NCI-H69 (cell line): ENCODE results near the gene CDH4.
A peak's percentile ranks its signal among the peaks of the same experiment; 100 is the strongest.

ENCODE experiments used
- DNase-seq: peaks from one replicate; lab custom pipeline; 2025; lab: John Stamatoyannopoulos, UW

Gene CDH4

DNA sequence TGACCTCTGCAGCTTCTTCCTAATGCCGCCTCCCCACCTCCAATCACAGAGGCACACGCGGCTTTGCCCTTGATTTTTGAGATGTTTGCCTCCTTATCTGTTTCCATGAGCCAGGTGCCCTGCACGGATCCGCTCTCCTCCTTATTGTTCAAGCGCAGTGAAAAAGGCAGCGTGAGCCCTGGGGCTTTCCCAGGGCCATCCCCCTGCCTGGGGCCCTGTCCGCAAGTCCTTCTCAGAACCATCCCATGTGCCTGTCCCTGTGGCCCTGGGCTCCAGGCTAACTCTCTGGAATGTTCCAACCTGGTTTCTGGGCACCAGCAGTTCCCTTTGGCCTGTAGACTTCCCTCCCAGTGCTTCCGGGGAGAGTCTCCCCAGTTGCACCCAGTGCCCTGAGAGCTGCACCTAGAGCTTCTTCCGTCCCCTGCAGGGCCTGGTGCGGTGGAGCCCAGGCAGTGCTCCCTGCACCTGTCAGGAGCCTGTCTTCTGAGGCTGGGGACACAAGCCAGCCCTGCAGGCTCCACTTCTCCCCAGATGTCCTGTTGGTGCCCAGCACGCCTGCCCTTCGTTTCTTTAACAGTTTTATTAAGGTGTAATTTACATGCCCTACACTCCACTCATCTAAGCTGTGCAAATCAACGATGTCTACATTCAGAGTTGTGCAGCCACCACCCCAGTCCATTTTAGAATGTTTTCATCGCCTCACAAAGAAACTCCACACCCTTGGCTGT, 330.3 kb downstream of the CDH4 start:
- DNase-seq: no peak

DNA sequence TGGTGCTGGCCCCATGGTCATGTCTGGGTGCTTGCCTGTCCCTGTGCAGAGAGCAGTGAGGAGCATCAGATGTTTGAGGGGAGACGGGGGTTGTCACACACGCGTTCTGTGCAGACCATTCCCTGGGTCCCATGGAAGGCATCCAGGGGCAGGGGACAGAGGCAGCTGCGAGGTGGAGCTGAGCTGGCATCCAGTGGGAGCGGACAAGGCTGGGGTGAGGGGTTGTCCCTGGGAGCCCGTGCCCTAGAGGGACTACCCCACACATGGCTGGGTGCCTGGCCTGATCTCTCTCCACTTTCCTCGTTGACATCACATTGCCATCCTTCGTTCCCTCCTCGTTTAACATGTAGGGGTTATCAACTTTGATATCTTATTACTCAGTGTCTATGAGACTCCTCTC, 331.3 kb downstream of the CDH4 start:
- no peak for DNase-seq

DNA sequence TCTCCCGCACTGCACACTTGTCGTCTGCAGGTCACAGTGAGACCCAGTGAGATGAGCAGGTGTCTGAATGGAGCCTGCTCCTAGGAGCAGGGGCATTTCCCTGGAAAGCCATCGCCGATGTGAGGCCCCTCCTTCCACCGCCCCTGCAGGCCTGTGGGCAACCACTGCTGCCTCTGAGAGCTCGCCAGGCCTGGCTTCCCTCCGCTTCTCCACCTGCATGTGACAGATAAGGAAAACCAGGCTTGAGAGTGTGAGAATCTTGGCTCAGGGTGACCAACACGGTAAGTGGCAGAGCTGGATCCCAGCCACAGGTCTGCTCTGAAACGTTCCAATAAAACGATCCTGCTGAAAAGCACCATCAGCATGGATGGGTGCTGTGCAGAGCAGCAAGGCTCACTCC, 332.8 kb downstream of the CDH4 start:
- no peak for DNase-seq

DNA sequence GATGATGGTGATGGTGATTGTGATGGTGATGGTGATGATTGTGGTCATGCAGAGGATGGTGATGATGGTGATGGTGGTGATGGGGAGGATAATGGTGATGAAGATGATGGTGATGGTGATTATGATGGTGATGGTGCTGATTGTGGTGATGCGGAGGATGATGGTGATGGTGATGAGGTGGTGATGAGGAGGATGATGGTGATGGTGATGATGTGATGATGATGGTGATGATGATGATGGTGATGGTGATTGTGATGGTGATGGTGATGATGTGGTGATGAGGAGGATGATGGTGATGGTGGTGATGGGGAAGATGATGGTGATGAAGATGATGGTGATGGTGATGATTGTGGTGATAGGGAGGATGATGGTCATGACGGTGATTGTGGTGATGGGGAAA, 333.7 kb downstream of the CDH4 start:
- DNase-seq: no peak

- no peak for DNase-seq
These were observed 335.0 kb downstream of the CDH4 start for GRCh38 chr20:61587036-61587435.

DNA sequence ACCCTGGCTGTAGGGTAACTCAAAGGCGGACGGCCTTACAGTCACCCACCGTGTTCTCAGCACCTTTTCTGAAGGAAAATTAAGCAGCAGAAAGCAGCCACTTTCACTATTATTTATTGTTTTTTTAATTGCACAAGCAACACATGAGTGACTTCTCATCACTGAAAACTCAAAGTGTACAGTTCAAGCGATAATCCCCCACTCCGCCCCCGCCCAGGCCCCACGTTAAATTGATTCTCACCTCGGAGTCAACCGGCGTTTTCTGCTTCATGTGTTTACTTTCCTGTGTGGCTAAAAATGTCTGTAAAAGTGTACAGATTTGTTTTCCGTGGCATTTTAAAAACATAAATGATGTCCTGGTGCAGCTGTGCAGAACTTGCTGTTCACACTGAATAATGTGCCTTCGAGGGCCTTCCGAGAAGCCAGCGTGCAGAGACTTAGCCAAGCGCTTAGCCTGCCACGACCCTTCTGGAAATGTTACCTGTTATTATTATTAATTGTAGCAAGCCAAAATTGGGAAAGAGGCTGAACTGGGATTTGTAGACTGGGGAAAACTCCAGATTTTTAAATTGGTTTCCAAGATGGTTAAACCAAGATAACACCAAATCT, 335.7 kb downstream of the CDH4 start:
- no peak for DNase-seq

DNA sequence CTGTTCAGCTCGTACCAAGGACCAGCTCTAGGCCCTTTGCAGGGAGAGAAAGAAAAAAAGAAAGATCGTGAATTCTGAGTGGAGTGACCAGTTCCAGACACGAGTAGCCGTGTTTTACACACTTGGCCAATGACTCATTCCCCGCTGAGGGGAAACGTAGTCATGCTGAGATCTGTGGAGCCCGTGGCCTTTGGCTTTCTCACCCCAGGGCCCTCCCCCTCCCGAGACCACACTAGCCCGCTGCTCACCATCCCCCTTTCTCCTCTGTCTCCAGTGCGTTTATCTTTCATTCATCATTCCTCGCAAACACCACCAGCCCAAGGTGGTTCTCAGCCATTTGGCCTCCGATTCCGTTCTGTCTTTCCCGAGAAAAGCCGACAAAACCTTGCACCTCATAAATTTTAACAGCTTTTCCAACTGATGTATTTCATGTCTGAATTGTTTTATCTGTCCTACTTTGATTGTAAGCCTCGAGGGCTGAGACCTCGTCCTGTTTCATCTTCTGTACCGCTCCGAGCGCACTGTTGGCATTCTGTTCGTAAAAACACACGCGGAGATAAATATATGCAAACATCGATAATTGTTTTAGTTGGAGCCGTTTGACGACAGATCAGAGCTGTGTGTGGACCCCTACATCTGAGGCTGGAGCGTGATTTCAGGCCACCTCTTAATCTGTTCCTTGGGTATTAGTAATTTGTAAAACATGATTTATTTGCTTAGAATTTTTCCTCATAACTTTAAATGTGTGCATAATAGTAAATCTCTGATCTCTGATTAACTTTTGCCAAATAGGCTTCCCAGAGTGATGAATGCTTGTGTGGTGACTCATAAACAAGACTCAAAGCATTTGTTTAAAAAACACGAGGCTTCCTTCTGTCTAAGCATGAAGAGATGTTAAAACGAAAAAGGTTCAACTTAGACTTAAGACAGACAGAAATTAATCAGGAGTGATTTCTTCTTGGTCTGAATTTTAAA, 336.6 kb downstream of the CDH4 start:
- DNase-seq: no peak

DNA sequence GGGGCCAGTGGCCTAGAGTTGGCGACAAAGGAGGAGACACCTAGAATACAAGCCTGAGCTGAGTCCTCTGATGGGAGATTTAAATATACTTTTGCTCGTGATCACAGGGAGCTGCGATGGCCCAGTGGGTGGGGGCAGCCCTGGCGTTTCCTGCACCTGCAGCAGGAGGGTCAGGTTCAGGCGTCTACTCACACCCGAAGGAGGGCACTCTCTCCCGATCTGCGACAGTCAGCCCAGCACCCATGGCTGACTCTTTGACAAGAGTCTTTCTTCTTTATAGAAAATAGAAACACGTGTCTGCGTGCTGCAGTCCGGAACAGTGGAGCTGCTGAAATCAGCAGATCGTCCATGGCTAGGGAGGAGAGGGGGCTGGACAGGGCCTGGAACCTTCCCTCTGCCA, 338.2 kb downstream of the CDH4 start:
- DNase-seq: no peak

GRCh38 chr20:61593516-61593915, 341.5 kb downstream of the CDH4 start:
- DNase-seq: no peak

DNA sequence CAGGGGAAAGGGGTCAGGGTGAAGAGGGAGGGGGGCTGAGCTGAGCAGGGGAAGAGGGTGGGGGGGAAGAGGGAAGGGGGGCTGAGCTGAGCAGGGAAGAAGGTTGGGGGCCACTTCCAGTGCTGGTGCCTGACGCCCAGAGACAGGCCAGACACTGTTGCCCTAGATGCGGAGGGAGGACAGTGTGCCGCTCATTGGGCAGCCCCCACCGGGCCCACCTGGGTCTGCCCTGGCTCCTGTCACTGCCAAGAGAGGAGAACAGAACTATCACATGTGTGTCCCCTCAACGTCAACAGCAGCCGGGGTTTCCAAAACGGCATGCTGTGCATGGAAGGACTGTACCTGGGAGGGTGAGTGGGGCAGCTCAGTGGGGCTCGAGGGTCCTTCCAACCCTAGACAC, 342.1 kb downstream of the CDH4 start:
- DNase-seq: no peak

GRCh38 chr20:61595216-61595615, 343.2 kb downstream of the CDH4 start:
- DNase-seq: no peak

- DNase-seq: no peak
These were observed 344.7 kb downstream of the CDH4 start for GRCh38 chr20:61596687-61597330.

- no peak for DNase-seq
These were observed 345.9 kb downstream of the CDH4 start for GRCh38 chr20:61597996-61598395.

DNA sequence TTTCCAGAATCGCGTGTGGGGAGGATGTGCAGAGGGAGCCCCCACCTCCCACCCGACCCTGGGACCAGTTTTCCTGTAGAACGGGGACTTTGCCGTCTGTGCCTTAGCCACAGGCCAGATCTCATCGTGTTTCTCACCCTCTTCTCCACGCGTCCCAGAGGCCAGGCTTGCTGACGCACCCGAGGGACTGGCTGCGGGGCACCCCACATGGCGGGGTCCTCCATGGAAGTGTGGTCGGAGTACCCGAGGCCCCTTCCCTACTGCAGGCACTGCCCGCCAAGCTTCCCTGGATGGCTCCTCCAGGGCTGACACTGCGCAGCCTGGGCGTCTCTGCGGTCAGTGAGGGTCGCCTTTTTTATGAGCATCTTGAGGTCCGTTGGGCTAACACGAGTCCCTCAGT, 346.5 kb downstream of the CDH4 start:
- no peak for DNase-seq

DNA sequence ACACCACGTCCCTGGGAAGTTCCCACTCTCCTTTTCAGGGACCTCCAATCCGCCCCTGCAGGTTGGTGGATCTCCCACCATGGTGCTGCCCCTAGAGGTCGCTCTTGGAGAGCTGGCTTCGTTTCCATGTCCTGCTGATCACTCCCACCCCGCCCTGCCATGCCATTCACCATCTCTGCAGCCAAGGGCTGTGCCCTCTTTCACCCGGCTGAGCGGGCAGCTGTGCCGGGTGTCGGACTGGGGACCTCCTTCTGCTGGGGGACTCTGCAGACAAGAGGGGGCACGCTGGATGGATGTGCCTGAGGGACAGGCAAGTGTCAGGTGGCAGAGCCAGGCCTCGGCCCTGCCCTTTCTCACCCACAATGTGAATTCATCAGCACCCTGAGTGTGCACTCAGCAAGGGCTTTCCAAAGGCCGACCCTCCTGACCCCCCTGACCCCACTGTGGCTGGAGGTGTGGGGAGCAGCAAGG, 347.0 kb downstream of the CDH4 start:
- DNase-seq: no peak

- no peak for DNase-seq
These were observed 347.5 kb downstream of the CDH4 start for GRCh38 chr20:61599541-61599992.

GRCh38 chr20:61600016-61600415, 348.0 kb downstream of the CDH4 start:
- peak; percentile 6 for DNase-seq

- DNase-seq: no peak
These were observed 349.3 kb downstream of the CDH4 start for GRCh38 chr20:61601361-61601760.

DNA sequence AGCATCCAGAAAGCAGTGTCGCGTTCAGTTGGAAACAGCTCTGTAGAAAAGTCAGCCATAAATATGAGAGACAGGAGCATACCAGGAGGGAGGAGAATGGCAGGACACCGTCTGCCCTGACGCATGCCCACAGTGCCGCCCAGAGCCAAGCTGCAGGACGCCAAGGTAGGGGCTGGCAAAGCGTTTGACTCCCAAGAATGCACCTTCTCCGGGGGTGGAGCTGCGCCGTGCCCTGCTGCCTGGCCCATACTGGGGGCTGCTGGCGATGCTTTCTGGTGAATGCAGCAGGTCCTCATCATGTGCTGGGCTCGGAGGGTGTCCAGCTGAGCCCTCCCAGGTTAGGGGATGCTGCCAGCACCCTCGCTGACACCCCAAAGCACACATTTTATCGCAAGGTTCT, 349.8 kb downstream of the CDH4 start:
- DNase-seq: no peak

DNA sequence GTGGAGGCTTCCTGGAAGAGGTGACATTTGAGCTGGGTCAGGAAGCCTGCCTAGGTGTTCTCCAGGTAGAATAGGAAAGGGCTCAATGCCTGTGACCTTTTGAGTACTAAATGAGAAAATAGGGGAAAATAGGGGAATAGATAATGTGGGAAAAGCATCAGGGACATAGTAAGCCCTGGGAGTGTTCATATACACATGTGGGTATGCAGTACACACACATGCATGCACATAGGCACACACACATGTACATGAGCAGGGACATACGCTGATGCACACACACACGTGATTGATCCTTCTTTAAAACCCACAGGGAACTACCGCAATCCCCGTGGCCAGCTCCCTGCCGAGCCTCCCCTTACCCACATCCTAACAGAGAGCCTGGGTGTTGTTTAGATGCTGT, 351.7 kb downstream of the CDH4 start:
- DNase-seq: no peak

DNA sequence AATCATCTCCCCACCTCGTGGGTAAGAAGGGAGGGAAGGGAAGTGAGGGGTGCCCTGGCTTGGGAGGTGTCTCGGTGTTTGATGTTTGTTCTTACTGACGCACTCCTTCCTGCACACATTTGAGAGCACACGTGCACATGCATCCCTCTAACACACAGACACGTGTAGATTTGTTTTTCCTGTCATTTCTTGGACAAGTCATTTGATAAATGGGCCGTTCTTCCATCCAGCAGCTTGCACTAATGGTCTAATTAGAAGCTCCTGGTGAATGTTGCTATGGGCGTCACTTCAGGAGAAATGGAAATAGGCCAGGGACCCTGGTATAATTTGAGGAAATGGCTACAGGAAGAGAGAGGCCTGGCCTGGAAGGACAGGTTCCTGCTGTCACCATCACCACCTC, 352.5 kb downstream of the CDH4 start:
- no peak for DNase-seq

DNA sequence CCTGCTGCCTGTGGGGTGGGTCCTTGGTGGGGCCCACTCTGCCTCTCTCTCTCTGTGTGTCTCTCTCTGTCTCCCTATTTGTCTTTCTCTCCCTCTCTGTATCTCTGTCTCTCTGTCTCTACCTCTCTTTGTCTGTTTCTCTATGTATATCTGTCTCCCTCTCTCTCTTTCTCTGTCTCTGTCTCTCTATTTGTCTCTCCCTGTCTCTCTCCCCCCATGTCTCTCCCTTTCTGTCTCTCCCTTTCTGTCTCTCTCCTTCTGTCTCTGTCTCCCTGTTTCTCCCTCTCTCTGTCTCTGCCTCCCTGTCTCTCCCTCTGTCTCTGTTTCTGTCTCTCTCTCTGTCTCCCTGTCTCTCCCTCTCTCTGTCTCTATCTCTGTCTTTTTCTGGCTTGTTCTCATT, 353.2 kb downstream of the CDH4 start:
- DNase-seq: no peak
